Measurements from ENCODE around the gene AMPD2.
"Not testable (repeated sequence)": the region's sequence is repeated elsewhere in the genome, so short reads cannot be mapped to it uniquely, and the experiment has no call there.

The AMPD2 gene

DNA sequence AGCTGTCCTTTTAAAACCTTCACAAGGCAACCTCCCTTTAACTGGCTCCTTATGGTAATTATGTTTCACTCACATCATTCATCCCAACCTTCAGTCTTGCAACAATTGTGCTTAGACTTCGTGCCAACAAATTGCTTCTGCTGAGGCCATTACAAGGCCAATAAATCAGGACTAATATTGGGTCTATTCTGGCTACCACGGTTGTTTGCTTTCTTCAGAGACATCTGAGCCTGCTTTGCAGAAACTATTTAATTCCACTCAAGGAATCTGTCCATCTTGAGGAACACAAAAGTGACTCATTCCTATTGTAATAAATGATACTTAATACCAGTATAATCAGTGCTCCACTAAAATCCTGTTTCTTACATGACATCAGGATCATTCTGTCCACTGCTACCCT is 33.7 kb downstream of the AMPD2 start:
- DNase-seq = no peak

DNA sequence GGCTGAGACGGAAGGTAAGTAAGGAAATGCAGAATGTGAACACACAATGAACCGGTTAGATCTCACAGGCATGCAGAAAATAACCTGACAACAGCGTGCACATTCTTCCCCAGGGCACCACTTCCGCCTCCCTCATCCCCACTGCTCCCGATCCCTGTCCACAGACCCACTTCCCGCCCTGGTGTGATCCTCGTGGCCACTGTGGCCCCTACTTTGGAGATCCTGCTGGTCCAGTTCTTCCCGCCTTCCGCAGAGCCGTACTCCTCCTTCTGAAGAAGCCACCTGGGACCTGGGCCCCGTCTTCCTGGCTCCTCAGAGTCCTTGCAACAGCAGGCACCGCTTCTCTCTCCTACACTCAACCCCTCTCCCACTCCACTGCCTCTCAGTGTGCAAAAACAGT is 34.9 kb downstream of the AMPD2 start:
- DNase-seq = no peak

DNA sequence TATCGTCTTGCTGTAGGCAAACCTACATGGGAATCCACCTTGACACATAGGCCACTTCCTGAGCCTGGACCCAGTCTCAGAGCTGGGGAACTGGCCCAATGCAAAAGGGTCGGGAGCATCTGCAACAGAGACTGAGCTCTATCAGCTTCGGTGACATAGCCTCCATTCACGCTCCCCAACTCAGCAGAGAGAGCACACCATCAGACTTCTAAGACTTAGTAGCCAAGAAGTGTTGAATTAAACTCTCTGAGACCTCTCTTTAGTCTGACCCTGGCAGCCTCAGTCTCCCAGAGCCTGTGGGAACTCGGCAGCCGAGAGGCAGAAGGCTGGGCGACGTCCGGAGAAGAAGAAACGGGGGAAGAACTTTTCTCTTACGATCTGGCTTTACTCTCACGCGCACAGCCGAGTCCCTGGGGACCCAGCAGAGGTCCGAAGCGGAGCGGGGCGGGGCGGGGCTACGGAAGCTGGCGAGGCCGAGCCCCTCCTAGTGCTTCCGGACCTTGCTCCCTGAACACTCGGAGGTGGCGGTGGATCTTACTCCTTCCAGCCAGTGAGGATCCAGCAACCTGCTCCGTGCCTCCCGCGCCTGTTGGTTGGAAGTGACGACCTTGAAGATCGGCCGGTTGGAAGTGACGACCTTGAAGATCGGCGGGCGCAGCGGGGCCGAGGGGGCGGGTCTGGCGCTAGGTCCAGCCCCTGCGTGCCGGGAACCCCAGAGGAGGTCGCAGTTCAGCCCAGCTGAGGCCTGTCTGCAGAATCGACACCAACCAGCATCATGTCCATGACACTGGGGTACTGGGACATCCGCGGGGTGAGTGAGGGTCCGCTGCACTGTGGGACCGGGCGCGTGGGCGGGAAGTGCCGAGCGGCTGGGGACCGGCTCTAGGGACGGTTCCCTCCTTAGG is 36.2 kb downstream of the AMPD2 start, which contains the start of gene GSTM4:
Gene GSTM4 (plus strand): TSS at position 485 of the 905 bp plus-strand sequence. CDS start 291 bp downstream, at position 776.
- DNase-seq = peak; percentile 62

DNA sequence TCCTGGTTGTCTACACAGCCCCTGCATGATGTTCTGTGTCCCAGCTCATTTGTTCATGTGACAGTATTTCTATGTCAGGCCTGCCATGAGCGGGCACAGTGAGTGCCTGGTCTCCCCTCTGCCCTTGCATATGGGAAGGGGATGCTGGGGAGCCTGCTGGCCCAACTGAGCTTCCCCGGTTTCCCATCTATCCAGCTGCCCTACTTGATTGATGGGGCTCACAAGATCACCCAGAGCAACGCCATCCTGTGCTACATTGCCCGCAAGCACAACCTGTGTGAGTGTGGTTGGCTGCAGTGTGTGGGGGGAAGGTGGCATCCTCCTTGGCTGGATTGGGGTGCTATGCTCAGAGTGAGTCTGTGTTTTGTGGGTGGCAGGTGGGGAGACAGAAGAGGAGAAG is 37.8 kb downstream of the AMPD2 start:
- DNase-seq = no peak

DNA sequence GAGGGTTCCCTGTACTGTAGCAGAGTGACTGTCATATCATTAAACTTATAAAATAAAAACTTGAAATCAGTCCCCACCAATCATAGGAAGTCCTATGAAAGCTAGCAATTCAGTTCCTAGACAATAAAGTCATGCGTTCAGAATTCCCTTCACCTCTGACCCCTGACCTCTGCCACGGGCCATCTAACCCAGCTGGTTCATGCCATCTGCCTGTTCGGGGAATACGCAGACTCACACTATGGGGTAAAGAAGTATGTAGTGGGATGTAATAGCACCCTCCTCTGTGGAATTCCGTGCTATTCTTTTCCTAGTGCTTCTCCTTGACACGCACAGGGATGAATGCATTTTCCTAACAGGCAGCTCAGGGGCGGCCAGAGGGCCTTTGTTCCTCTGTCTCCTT is 38.3 kb downstream of the AMPD2 start:
- no peak for DNase-seq

DNA sequence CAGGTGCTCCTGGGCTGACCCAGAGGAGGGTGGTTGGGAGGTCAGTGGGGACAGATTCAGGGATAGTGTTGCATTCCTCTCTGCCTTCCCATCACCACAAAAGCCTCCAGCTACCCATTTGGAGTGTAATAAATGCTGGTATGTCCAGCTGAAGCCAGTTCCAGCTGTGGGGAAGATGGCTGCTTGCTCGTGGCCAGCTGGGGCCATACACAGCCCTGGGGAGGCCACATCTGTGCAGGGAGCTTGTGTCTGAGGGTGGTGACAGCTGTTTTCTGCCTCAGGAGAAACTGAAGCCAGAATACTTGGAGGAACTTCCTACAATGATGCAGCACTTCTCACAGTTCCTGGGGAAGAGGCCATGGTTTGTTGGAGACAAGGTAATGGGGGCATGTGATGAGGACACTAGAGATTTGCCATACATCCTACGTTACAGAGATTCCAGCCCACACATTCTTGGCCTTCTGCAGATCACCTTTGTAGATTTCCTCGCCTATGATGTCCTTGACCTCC is 39.0 kb downstream of the AMPD2 start:
- DNase-seq = no peak

DNA sequence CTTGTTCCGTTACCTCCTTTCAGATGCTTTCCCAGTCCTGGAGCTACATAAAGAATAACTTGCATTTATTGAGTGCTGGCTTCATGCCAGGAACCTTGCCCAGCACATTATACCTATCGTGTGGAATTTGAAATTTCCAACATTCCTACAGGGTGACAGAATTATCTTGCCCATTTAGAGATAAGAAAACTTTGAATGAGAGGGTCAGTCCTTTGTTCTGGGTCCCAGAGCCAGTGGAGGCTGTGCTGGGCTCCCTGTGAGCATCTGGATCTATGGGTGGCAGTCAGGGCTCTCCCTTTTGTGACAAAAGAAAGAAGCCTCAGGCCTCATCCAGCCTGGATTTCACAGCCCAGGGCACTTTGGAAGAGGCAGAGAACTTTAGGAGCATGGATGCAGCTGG is 39.5 kb downstream of the AMPD2 start:
- DNase-seq = no peak

DNA sequence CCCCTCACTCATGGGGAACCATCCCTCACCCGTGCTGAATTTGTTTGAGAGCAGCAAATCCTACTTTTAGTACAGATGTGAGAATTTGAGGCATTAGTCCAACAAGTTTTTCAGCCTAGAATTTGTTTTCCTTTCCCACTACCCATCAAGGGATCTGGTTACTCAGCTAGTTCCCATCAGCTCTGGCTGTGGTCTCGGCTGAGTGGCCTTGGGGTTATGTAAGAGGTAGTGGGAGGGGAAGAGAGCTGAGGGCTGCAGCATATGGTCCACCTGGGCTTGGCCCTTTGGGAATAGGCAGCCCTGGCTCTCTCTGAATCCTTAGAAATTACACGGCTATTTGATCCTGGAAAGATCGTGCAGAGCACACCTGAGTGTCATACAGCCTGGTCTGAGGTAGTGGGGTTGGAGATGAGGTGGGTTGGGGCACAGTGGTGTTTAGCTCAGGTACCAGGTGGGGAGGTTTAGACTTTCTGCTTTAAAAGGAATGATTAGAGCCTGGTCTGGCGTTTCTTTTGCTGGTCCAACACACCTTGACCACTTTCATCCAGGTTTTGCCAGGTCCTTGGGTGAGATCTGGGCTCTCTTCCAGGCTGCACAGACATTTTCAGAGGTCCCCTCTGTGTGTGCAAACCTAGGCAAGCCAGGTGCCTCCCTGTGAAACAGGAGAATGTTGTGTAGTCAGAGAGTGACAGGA is 40.5 kb downstream of the AMPD2 start:
- no peak for DNase-seq

DNA sequence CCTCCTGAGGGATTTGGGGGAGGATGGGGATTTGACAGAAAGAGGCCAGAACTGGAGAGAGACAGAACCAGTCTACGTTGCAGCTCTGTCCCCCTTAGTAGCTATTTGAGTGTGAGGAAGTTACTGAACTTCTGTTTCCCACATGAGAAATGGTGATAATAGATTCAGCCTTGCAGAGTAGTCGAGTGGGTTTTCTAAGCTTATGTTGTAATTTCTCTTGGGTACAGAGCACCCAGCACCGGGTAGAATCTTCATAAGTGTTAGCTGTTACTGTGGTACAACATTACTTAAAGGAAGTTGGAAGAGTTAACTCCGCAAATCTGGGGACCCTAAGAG is 41.0 kb downstream of the AMPD2 start:
- not testable (repeated sequence) for DNase-seq

DNA sequence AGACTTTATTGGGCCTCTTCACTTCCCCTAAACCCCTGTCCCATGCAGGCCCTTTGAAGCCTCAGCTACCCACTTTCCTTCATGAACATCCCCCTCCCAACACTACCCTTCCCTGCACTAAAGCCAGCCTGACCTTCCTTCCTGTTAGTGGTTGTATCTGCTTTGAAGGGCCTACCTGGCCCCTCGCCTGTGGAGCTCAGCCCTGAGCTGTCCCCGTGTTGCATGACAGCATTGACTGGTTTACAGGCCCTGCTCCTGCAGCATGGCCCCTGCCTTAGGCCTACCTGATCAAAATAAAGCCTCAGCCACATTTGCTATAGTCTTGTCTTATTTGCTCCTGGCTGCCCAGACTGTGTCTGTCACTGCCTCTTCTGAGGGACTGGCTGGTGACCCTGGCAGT is 41.8 kb downstream of the AMPD2 start:
- no peak for DNase-seq

DNA sequence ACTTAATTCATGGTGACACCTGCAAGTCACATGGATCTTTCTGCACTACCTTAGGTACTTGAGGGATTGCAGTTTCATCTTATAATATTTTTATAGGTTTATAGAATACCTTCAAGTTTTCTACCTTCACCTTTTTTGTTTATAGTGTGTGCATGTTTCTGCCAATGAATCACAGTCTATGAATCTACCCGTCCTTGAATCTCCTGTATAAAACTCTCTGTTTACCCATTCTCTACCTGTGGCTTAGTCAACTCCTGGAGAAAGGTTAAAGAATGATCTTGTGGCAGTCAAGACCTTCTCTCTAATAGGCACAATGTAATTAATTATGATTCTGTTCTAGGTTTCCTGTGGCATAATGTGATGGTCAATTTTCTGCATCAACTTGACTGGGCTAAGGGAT is 45.0 kb downstream of the AMPD2 start:
- DNase-seq = no peak

DNA sequence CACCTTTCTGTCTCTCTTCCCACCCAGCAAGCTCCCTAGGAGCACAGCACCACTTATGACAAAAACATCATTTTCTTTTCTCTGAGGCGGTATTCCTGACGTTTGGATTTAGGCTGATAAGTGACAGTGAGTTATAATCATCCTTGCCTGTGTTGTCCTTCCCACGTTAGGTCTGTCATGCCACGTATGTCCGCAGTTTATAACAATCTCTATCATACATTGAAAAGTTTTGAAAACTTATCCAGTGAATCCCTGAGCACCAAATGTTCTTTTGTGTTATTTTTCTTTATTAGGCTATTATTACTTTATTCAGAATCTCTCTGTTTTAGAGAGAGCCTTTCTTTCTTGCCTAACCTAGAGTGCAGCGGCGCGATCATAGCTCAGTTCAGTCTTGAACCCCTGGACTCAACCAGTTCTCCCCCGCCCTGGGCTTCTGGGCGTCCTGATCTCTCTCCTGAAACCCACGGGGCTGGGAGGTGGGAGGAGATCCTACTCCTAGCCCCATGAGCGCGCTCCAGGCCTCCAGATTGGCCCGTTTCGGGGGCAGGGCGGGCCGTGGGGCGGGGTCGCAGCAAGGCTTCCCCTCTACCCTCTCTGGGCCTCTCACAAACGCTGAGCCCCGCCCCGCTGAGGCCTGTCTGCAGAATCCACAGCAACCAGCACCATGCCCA is 48.0 kb downstream of the AMPD2 start, which contains the start of gene GSTM2:
Gene GSTM2 (plus strand): TSS at position 606 of the 671 bp plus-strand sequence. CDS start 59 bp downstream, at position 665.
- peak; percentile 45 for DNase-seq

DNA sequence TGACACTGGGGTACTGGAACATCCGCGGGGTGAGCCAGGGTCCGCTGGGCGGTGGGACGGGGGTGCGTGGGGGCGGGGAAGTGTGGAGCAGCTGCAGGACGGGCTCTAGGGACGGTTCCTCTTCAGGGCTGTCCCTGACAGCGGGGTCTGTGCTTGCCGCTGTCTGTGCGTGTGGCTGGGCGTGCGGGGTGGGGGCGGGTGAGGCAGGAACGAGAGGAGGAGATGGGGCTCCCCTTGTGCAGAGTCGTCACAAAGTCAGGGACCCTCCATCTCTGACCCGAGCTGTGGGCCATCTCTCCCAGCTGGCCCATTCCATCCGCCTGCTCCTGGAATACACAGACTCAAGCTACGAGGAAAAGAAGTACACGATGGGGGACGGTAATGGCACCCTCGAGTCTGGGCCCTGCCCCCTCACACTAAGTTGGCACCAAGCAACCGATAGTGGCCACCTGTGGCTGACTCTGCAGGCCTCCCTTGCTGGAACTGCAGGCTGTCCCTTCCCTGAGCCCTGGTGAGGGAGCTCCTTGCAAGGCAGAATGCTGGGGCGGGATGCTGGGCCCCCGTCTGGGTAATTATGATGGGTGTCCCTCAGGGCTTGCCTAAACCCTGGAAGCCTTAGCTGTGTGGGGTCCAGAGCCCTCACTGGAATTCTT is 48.6 kb downstream of the AMPD2 start:
- no peak for DNase-seq

DNA sequence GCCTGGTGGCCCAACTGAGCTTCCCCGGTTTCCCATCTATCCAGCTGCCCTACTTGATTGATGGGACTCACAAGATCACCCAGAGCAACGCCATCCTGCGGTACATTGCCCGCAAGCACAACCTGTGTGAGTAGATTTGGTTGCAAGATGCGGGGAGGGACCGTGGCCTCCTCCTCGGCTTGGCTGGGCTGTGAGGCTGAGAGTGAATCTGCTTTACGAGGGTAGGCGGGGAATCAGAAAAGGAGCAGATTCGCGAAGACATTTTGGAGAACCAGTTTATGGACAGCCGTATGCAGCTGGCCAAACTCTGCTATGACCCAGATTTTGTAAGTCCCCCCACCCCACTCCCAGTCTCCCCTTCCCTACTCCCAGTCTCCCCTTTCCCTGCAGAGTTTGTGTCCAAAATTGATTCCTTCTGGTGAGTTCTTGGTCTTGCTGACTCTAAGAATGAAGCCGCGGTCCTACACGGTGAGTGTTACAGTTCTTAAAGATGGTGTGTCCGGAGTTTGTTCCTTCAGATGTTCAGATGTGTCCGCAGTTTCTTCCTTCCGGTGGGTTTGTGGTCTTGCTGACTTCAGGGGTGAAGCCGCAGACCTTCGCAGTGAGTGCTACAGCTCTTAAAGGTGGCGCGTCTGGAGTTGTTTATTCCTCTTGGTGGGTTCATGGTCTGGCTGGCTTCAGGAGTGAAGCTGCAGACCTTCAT is 49.8 kb downstream of the AMPD2 start:
- no peak for DNase-seq

DNA sequence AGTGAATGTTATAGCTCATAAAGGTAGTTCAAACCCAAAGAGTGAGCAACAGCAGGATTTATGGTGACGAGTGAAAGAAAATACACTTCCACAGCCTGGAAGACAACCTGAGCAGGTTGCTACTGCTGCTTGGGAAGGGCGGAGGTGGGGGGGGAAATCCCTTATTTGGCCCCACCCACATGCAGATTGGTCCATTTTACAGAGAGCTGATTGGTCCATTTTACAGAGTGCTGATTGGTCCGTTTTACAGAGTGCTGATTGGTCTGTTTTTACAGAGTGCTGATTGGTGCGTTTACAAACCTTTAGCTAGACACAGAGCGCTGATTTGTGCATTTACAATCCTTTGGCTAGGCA is 50.3 kb downstream of the AMPD2 start:
- DNase-seq = not testable (repeated sequence)

DNA sequence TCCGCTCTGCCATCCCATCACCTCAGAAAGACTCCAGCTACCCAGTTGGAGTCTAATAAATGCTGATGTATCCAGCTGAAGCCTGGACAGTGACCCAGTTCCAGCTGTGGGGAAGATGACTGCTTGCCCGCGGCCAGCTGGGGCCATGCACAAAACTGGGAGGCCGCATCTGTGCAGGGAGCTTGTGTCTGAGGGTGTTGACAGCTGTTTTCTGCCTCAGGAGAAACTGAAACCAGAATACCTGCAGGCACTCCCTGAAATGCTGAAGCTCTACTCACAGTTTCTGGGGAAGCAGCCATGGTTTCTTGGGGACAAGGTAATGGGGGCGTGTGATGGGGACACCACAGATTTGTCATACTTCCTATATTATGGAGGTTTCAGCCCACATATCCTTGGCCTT is 51.4 kb downstream of the AMPD2 start:
- no peak for DNase-seq

DNA sequence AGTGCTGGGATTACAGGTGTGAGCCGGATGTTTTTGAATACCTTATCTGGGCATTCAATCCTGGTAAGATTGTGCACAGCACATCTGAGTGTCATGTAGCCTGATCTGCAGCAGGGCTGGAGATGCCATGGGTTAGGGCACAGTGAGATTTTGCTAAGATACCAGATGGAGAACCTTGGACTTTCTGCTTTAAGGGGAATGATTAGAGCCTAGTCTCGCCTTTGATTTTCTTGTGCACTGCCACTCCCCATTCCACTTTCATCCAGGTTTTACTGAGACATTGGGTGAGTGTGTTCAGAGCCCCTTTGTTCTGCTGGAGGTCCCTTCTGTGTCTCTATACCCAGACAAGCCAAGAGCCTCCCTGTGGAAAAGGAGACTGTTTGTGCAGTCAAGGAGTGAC is 54.2 kb downstream of the AMPD2 start:
- not testable (repeated sequence) for DNase-seq

DNA sequence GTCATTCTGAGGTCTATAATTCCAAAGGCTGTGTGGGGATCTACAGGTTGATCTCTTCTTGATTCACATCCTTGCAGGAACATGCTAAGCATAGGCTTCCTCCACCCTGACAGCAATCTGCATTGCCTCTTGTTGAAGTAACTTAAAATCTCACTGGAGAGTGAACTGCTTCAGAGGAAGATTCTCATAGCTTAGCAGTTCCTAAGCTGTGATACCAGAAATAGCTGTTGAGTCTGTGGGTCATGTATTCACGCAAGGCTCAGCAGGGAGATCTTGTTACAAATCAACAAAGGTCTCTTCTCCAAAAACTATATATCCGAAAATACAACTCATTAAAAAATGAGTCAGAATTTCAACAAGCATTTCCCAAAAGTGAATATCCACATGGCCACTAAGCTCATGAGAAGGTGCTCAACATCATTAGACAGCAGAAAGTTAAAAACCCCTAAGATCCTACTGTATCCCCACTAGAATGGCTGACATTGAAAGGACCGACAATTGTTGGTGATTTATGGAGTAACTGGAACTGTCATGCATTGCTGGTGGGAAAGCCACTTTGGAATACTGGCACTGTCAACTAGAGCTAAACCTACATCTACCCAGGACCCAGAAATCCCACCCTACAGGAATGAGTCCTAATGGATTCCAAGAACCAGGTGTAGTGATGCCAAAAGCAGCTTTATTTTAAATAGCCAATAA is 57.2 kb downstream of the AMPD2 start:
- DNase-seq = not testable (repeated sequence)

DNA sequence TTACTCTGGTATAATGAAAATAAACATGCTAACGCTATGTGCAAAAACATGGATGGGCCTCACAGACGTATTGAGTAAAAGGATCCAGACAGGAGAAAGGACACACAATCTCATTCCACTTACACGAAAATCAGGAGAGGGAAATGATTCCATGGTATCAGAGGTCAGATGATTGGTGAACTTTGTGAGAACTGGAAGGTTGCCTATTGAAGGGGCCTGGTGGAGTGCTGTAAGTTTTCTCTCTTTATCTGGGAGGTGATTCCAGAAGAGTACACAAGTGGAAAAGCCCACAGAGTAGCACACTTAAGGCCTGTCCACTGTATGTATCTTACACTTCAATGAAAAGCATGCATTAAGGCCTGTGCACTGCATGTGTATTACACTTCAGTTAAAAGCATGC is 57.8 kb downstream of the AMPD2 start:
- no peak for DNase-seq

DNA sequence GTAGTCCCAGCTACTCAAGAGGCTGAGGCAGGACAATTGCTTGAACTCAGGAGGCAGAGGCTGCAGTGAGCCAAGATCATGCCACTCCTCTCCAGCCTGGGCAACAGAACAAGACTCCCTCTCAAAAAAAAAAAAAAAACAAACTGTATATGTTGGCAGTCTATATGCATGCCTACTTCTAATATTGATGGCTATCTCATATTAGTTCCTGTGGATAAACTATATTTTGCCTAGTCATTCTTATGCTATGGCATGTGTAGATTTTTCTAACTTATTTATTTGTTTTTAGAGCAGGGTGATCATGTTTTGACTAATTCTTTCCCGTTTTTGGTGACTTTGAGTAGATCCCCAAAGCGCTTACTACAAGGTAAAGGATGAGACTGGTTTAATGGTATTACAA is 59.0 kb downstream of the AMPD2 start:
- not testable (repeated sequence) for DNase-seq
